Immature natural killer cell (primary cell): Measurements from ENCODE around the gene VEGFA. TPM values are rescaled to one million over a fixed set of nuclear protein-coding genes. Genes with fewer than 3 reads are reported as not detected.
A peak's percentile ranks its signal among the peaks of the same experiment; 100 is the strongest.

Experiments
- DNase-seq, 3 donors: peaks; one replicate each; pipeline ENCODE4 v3.0.0; 2022; ENCODE audit warnings: mixed read lengths in 1 of 3
- H3K27ac Mint-ChIP-seq, 6 donors: one replicate each; pipeline ENCODE4 v1.8.0; 2020; ENCODE audit warnings: mixed read lengths in 6 of 6, mild to moderate bottlenecking in 5 of 6, inconsistent platforms in 4 of 6, moderate library complexity in 3 of 6
- H3K27me3 Mint-ChIP-seq, 3 donors: one replicate each; pipeline ENCODE4 v1.8.0; 2020 to 2021; ENCODE audit warnings: low read depth in 3 of 3, mild to moderate bottlenecking in 3 of 3, mixed read lengths in 3 of 3, moderate library complexity in 3 of 3, inconsistent platforms in 1 of 3
- H3K36me3 Mint-ChIP-seq, 3 donors: one replicate each; pipeline ENCODE4 v1.8.0; 2020; ENCODE audit warnings: mixed read lengths in 3 of 3, inconsistent platforms in 2 of 3, mild to moderate bottlenecking in 2 of 3
- H3K4me1 Mint-ChIP-seq, 2 donors: one replicate each; pipeline ENCODE4 v1.8.0; 2020; ENCODE audit warnings: inconsistent platforms in 2 of 2, mild to moderate bottlenecking in 2 of 2, mixed read lengths in 2 of 2, moderate library complexity in 1 of 2
- H3K4me3 Mint-ChIP-seq, 5 donors: one replicate each; pipeline ENCODE4 v1.8.0; 2020; ENCODE audit warnings: mild to moderate bottlenecking in 5 of 5, mixed read lengths in 5 of 5, inconsistent platforms in 3 of 5, moderate library complexity in 3 of 5
- H3K9me3 Mint-ChIP-seq, 6 donors: one replicate each; pipeline ENCODE4 v1.8.0; 2020; ENCODE audit warnings: mild to moderate bottlenecking in 6 of 6, mixed read lengths in 6 of 6, inconsistent platforms in 4 of 6, moderate library complexity in 3 of 6
- polyA plus RNA-seq, 3 donors: library from polyadenylated mRNA; unstranded; fragments of 300-500 nt; fragmentation: Illumina TruSeq; gene quantifications; one replicate each; pipeline ENCODE4 v1.2.3, GENCODE V29; 2021

Gene VEGFA
- polyA plus RNA-seq, 3 donors from 2014 or later, result 0.30 to 2.4 (median 2.1) TPM

GRCh38 chr6:43742285-43742684 lies 27.7 kb upstream of the VEGFA start:
- peaks cover 4 to 7% (median 6%) of the 10 kb centered on the region in 3 donors for H3K27me3 Mint-ChIP-seq
- no peaks in the 10 kb centered on the region for H3K36me3 Mint-ChIP-seq

GRCh38 chr6:43742931-43743632 lies 26.9 kb upstream of the VEGFA start:
- Mint-ChIP-seq H3K4me3 (no peak overlapping the region), H3K4me1 (no peaks in the 10 kb centered on the region), H3K27me3 (peaks cover 4 to 7% (median 6%) of the 10 kb centered on the region in 3 donors), H3K9me3 (no peaks in the 10 kb centered on the region), H3K27ac (no peak overlapping the region), H3K36me3 (no peaks in the 10 kb centered on the region)
- DNase-seq, result no peak

More at GRCh38 chr6:43742285-43742684, 27.7 kb upstream of the VEGFA start:
- no peaks in the 10 kb centered on the region for H3K9me3 Mint-ChIP-seq
- no peak overlapping the region for H3K27ac Mint-ChIP-seq
- H3K4me3 Mint-ChIP-seq, result no peak overlapping the region
- no peak for DNase-seq
- no peaks in the 10 kb centered on the region for H3K4me1 Mint-ChIP-seq

- no peak overlapping the region for H3K4me3 Mint-ChIP-seq
- no peak for DNase-seq
- H3K9me3 Mint-ChIP-seq, result no peaks in the 10 kb centered on the region
- peaks cover 3 to 7% (median 4%) of the 10 kb centered on the region in 3 donors for H3K27me3 Mint-ChIP-seq
- H3K4me1 Mint-ChIP-seq, result no peaks in the 10 kb centered on the region
- H3K36me3 Mint-ChIP-seq, result no peaks in the 10 kb centered on the region
- H3K27ac Mint-ChIP-seq, result no peak overlapping the region
Measured at GRCh38 chr6:43743682-43744381, 26.2 kb upstream of the VEGFA start.

- Mint-ChIP-seq H3K36me3 (no peaks in the 10 kb centered on the region), H3K27me3 (peaks cover 3 to 7% (median 4%) of the 10 kb centered on the region in 3 donors), H3K4me1 (no peaks in the 10 kb centered on the region), H3K9me3 (no peaks in the 10 kb centered on the region), H3K4me3 (no peak overlapping the region), H3K27ac (no peak overlapping the region)
- DNase-seq, result no peak
Measured at GRCh38 chr6:43744491-43744890, 25.5 kb upstream of the VEGFA start.

GRCh38 chr6:43744931-43745727 lies 24.9 kb upstream of the VEGFA start:
- no peak overlapping the region for H3K27ac Mint-ChIP-seq
- H3K9me3 Mint-ChIP-seq, result no peaks in the 10 kb centered on the region
- no peaks in the 10 kb centered on the region for H3K36me3 Mint-ChIP-seq
- H3K27me3 Mint-ChIP-seq, result peaks cover 3 to 7% (median 4%) of the 10 kb centered on the region in 3 donors
- no peak for DNase-seq
- no peak overlapping the region for H3K4me3 Mint-ChIP-seq
- H3K4me1 Mint-ChIP-seq, result no peaks in the 10 kb centered on the region

- Mint-ChIP-seq H3K4me1 (no peaks in the 10 kb centered on the region), H3K4me3 (no peak overlapping the region), H3K27ac (no peak overlapping the region), H3K36me3 (no peaks in the 10 kb centered on the region), H3K27me3 (peaks cover 2 to 7% (median 3%) of the 10 kb centered on the region in 3 donors), H3K9me3 (no peaks in the 10 kb centered on the region)
- DNase-seq, result no peak
Measured at GRCh38 chr6:43746071-43746470, 23.9 kb upstream of the VEGFA start.

GRCh38 chr6:43746613-43747102 lies 23.4 kb upstream of the VEGFA start:
- Mint-ChIP-seq H3K4me1 (no peaks in the 10 kb centered on the region), H3K4me3 (no peak overlapping the region), H3K27ac (no peak overlapping the region), H3K9me3 (no peaks in the 10 kb centered on the region), H3K27me3 (peaks cover 2 to 7% (median 3%) of the 10 kb centered on the region in 3 donors), H3K36me3 (no peaks in the 10 kb centered on the region)
- no peak for DNase-seq

- no peaks in the 10 kb centered on the region for H3K36me3 Mint-ChIP-seq
- H3K4me1 Mint-ChIP-seq, result no peaks in the 10 kb centered on the region
- peaks cover 0 to 7% (median 3%) of the 10 kb centered on the region in 3 donors for H3K27me3 Mint-ChIP-seq
Measured at GRCh38 chr6:43747784-43748183, 22.2 kb upstream of the VEGFA start.

GRCh38 chr6:43748765-43749164 lies 21.2 kb upstream of the VEGFA start:
- Mint-ChIP-seq H3K9me3 (no peaks in the 10 kb centered on the region), H3K4me3 (no peak overlapping the region), H3K36me3 (no peaks in the 10 kb centered on the region), H3K27ac (no peak overlapping the region), H3K4me1 (no peaks in the 10 kb centered on the region), H3K27me3 (peaks cover 0 to 7% (median 4%) of the 10 kb centered on the region in 3 donors)
- DNase-seq, result no peak

More at GRCh38 chr6:43747784-43748183, 22.2 kb upstream of the VEGFA start:
- no peak overlapping the region for H3K4me3 Mint-ChIP-seq
- no peak for DNase-seq
- H3K9me3 Mint-ChIP-seq, result no peaks in the 10 kb centered on the region
- H3K27ac Mint-ChIP-seq, result no peak overlapping the region

- H3K27me3 Mint-ChIP-seq, result peaks cover 0 to 4% (median 4%) of the 10 kb centered on the region in 3 donors
- H3K36me3 Mint-ChIP-seq, result no peaks in the 10 kb centered on the region
- no peaks in the 10 kb centered on the region for H3K4me1 Mint-ChIP-seq
- DNase-seq, result no peak
- no peaks in the 10 kb centered on the region for H3K9me3 Mint-ChIP-seq
- no peak overlapping the region for H3K27ac Mint-ChIP-seq
- H3K4me3 Mint-ChIP-seq, result no peak overlapping the region
Measured at GRCh38 chr6:43749461-43749860, 20.6 kb upstream of the VEGFA start.

GRCh38 chr6:43750622-43751021 lies 19.4 kb upstream of the VEGFA start:
- no peak for DNase-seq
- H3K27me3 Mint-ChIP-seq, result peaks cover 0 to 6% (median 0%) of the 10 kb centered on the region in 3 donors
- no peak overlapping the region for H3K4me3 Mint-ChIP-seq
- no peak overlapping the region for H3K27ac Mint-ChIP-seq
- H3K9me3 Mint-ChIP-seq, result no peaks in the 10 kb centered on the region
- H3K4me1 Mint-ChIP-seq, result no peaks in the 10 kb centered on the region
- no peaks in the 10 kb centered on the region for H3K36me3 Mint-ChIP-seq

- Mint-ChIP-seq H3K4me3 (no peak overlapping the region), H3K9me3 (no peaks in the 10 kb centered on the region), H3K27me3 (peaks cover 0 to 4% (median 0%) of the 10 kb centered on the region in 3 donors), H3K4me1 (no peaks in the 10 kb centered on the region), H3K27ac (no peak overlapping the region), H3K36me3 (no peaks in the 10 kb centered on the region)
- no peak for DNase-seq
Measured at GRCh38 chr6:43753570-43754183, 16.3 kb upstream of the VEGFA start.

GRCh38 chr6:43757966-43758616 lies 11.9 kb upstream of the VEGFA start:
- H3K4me3 Mint-ChIP-seq, result no peak overlapping the region
- peak overlapping the region in 1 of 6 donors; percentile 73 for H3K27ac Mint-ChIP-seq
- no peak for DNase-seq
- no peaks in the 10 kb centered on the region for H3K9me3 Mint-ChIP-seq
- H3K27me3 Mint-ChIP-seq, result peaks cover 0 to 6% (median 5%) of the 10 kb centered on the region in 3 donors
- H3K4me1 Mint-ChIP-seq, result no peaks in the 10 kb centered on the region
- no peaks in the 10 kb centered on the region for H3K36me3 Mint-ChIP-seq
